ENCODE measurements around the gene MDK.

MDK gene, protein sequence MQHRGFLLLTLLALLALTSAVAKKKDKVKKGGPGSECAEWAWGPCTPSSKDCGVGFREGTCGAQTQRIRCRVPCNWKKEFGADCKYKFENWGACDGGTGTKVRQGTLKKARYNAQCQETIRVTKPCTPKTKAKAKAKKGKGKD

GRCh38 chr11:46381048-46381818 lies at the start of gene MDK:
Gene MDK, plus strand, starts transcription at chr11:46381669. Its CDS starts 389 bp downstream, at chr11:46382058.
- no peak for FAIRE-seq

- FAIRE-seq: no peak
Observed at GRCh38 chr11:46332093-46332567, 49.3 kb upstream of the MDK start.

- FAIRE-seq: no peak
Observed at GRCh38 chr11:46332568-46333393, 48.7 kb upstream of the MDK start.

GRCh38 chr11:46333394-46333947 lies 48.0 kb upstream of the MDK start:
- no peak for FAIRE-seq

GRCh38 chr11:46334211-46334610 lies 47.3 kb upstream of the MDK start:
- no peak for FAIRE-seq

DNA sequence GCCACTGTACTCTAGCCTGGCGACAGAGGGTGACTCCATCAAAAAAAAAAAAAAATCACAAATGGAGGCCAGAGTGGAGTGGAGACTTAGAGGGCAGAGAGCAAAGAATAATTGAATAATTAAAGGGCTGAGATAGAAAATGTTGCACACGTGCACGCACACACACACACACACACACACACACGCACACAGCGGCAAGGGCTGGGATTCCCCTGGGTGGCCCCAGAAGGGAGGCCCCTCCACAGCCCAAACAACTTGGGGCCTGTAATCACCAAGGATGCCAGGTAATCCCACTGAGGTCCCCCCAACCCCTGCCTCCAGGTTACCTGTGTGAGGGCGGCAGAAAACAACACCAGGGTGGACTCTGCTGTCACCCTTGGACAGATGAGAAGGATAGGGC lies 46.2 kb upstream of the MDK start:
- FAIRE-seq: no peak

GRCh38 chr11:46335890-46336562 lies 45.4 kb upstream of the MDK start:
- FAIRE-seq: no peak

DNA sequence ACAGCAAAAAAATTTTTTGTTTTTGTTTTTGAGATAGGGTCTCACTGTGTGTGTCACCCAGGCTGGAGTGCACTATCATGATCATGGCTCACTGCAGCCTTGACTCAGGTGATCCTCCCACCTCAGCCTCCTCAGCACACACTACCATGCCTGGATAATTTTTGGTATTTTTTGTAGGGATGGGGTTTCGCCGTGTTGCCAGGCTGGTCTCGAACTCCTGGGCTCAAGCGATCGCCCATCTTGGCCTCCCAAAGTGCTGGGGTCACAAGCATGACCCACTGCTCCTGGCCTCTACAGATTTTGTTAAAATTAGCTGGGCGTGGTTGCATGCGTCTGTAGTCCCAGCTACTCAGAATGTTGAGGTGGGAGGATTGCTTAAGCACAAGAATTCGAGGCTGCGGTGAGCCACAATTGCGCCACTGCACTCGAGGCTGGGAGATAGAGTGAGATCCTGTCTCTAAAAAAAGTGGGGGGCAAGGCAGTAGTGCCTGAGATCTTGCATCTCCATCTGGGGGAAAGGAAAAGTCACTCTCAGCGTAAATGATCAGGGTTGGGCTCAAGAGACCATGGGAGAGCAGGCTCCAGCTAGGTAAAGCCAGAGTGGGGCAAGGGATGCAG lies 44.8 kb upstream of the MDK start:
- FAIRE-seq: no peak

GRCh38 chr11:46337626-46338345 lies 43.7 kb upstream of the MDK start:
- FAIRE-seq: no peak

DNA sequence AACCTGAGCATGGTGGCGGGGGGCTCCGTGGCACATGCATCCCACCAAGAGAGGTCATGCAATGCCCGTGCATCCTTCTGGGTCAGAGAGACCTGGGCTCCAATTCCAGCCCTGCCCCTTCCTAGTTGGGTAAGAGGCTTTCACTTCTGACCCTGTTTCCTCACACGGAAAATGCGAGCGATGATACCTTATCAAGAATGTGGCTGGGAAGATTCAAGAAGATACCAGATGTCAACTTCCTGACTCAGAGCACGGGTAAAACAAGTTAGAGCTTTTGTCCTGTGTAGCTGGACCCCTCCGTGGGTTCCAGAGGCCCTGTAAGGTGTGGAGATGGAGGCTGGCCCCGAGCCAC lies 42.9 kb upstream of the MDK start:
- no peak for FAIRE-seq

GRCh38 chr11:46338988-46339666 lies 42.3 kb upstream of the MDK start:
- no peak for FAIRE-seq

GRCh38 chr11:46339816-46340215 lies 41.7 kb upstream of the MDK start:
- FAIRE-seq: no peak

DNA sequence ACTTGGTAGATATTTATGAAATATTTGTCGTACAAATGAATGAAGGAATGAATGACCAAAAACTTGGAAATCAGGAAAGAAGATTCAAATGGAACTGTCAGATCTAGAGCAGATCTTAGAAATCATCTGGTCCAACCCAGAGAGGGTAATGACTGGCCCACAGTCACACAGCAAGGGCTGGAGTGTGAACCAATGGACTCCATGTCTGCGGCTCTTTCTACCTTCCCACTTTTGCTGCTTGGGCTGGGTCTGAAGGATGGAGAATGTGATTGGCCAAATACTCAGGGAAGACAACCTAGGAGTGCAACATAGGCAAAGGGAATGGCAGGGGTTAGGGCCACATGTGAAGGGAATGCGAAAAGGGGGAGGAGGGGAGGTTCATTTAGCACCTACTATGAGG lies 40.0 kb upstream of the MDK start:
- FAIRE-seq: no peak

DNA sequence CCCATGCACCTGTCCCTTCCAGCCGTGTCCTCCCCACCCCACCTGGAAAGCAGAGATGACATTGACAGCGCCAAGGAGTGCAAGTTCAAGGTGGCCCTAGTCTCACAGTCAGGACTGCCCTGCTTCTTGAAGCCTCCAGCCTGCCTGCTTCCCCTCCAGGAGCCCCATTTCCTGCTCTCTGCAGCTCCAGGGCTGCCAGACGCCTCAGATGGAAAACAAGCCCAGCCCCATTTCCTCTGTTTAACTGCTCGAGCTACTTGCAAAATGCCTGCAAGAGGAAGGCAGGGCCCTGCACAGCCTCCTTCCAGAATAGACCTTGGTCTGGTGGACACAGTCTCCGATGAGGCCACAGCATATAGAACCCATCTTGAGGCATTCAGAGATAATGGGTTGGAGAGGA lies 39.2 kb upstream of the MDK start:
- no peak for FAIRE-seq

DNA sequence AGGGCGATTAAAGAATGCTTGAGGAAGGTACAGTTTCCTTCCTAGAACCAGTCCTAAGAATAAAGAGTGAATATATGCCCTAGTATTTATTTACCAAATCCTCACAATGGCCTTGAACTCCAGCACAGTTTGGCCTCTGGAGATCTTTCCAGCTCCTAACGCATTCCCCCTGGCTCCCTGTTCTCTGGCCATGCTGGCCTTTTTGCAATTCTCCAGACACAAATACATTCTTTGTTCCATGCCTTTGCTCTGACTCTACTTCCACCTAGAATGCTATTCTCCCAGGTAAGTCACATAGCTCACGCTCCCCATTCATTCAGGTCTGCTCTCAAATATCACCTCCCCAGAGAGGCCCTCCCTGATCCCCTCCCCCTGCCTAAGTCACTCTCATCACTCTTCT lies 37.9 kb upstream of the MDK start:
- no peak for FAIRE-seq

DNA sequence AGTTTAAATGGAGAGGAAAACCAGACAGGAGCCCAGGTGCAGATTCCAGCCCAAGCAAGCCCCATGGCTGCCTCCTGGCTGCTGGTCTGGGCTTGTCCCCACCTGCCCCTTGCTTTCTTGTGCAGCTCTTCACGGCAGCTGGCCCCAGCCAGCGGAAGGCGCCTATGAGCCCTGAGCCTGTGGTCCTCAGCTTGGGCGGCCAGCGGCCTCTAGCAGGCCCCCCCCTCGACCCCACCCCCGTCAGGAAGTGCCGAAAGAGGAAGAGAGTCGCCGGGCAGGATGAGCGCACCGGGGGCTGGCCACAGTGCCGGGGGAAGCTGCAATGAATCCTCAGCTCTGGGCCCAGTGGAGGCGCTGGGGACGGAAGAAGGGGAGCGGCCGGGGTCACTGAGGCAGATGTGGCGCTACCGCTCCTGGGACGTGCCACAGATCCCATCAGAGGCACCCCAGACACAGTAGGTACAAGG lies 36.3 kb upstream of the MDK start:
- FAIRE-seq: no peak

DNA sequence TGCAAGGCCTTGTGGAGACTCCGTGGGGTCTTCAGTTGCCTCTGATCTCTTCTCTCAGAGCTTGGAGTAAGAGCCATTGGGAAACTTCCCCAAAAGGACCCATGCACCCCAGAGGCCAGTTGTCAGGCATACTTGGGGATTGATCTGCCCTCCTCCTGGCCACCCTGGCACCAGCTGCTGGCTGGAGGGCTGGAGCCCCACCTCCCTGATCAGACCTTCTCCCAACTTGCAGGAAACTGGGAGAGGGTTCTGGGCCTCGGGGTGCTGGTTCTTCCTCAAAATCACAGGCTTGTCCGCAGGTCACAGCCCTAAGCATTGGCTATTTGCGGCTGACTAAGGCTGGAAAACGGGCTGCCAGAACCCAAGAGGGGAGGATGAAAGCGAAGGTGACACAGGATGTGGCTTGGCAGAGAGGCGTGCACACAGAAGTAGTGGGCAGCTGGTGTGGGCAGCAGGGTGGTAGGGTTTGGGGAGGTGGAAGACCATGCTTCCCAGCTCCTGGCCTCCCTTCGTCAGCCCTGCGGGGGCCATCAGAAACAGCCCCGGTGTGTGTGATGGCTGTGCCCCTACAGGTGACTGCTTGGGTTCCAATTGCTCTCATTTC lies 35.5 kb upstream of the MDK start:
- FAIRE-seq: no peak

- FAIRE-seq: no peak
Observed at GRCh38 chr11:46346886-46347636, 34.4 kb upstream of the MDK start, which contains the start of gene DGKZ. Gene DGKZ, plus strand, starts transcription at chr11:46347463. Its CDS starts 197 bp downstream, at chr11:46347660.

DNA sequence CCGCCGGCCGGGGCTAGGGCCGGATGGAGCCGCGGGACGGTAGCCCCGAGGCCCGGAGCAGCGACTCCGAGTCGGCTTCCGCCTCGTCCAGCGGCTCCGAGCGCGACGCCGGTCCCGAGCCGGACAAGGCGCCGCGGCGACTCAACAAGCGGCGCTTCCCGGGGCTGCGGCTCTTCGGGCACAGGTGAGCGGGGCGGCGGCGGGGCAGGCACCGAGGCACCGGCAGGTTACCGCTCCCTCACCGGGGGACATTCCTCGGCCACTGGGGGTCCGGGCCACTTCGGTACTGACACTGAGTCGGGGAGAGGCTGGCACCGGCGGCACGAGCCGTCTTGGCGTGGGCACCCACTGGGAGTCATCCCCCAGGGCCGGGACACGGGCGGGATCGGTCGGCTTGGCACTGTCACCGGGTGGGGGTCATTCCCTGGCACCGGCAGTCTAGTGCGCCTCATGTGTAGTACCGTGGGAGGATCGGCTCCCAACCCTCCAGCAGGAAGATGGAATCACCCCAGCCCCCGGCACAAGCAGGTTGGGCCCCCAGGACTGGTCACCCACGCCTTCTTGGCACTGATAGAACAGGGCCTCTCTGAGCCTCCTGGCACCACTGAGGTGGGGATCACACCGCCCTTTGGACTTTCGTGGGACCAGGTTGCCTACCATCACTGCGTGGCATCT lies 33.7 kb upstream of the MDK start:
- no peak for FAIRE-seq
